ENCODE measurements around the gene SUPT3H. TPM values are rescaled to one million over a fixed set of nuclear protein-coding genes. Genes with fewer than 3 reads are reported as not detected.

The SUPT3H gene
- total and polyA plus RNA-seq, 2 of the 8 experiments (the other 6 are each of a cell fraction or from before 2014, with no cell fraction given) = 18.8 to 23.0 TPM

DNA sequence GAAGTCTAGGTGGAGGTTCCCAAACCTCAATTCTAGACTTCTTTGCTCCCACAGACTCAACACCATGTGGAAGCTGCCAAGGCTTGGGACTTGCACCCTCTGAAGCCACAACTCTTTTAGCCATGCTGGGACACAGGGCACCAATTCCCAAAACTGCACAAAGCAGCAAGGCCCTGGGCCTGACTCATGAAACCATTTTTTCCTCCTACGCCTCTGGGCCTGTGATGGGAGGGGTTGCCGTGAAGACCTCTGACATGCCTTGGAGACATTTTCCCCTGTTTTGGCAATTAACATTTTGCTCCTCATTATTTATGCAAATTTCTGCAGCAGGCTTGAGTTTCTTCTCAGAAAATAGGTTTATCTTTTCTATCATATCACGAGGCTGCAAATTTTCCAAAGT is 405.0 kb downstream of the SUPT3H start:
- no peak overlapping the region for H2BK5ac ChIP-seq (ENCODE audit: low read depth, low read length)
- CTCF ChIA-PET (ENCODE audit: partially characterized antibody) = no interaction called here
- DNase-seq (ENCODE audit: low read depth in 1 of 2, low spot score in 2 of 2) (no peak), FAIRE-seq (no peak)
- no peak overlapping the region for H3K18ac ChIP-seq (ENCODE audit: extremely low read depth, low read length)
- H4K91ac ChIP-seq (replicated peaks; ENCODE audit: insufficient read length, low read length) = no peak overlapping the region
- H3K27ac ChIP-seq (ENCODE audit: low read depth, low read length) = no peak overlapping the region
- no peak overlapping the region for H4K8ac ChIP-seq (ENCODE audit: extremely low read depth, insufficient read depth, low read length)
- H4K20me1 ChIP-seq (replicated peaks in 1 of 2; ENCODE audit: control insufficient read depth in 1 of 2, insufficient read depth in 2 of 2, low read length in 2 of 2) = no peaks in the 10 kb centered on the region
- H3K36me3 ChIP-seq (ENCODE audit: control insufficient read depth in 2 of 4, insufficient read depth in 4 of 4, low read length in 3 of 4) = peaks cover 0 to 13% (median 1%) of the 10 kb centered on the region in 4 experiments; a peak in 2 of 8 replicates
- H2BK15ac ChIP-seq (ENCODE audit: low read length) = no peak overlapping the region
- no peak overlapping the region for H3K56ac ChIP-seq (replicated peaks; ENCODE audit: insufficient read length, low read depth, low read length)
- H3K79me2 ChIP-seq (ENCODE audit: control insufficient read depth in 1 of 2, insufficient read depth in 2 of 2, low read length in 2 of 2) = no peaks in the 10 kb centered on the region
- H3K79me1 ChIP-seq (ENCODE audit: low read depth, low read length) = no peaks in the 10 kb centered on the region
- H4K5ac ChIP-seq (ENCODE audit: insufficient read length, low read depth, low read length) = no peak overlapping the region
- no peaks in the 10 kb centered on the region for H3K4me1 ChIP-seq (replicated peaks in 1 of 4; ENCODE audit: control insufficient read depth in 3 of 4, insufficient read depth in 4 of 4, low read length in 3 of 4)
- H3K4ac ChIP-seq (replicated peaks; ENCODE audit: insufficient read length, low read depth, low read length) = no peak overlapping the region
- TF ChIP-seq, protein P1, sequence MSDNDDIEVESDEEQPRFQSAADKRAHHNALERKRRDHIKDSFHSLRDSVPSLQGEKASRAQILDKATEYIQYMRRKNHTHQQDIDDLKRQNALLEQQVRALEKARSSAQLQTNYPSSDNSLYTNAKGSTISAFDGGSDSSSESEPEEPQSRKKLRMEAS (IDR thresholded peaks at IDR 0.05) = no peak
- no peak for TF ChIP-seq BRCA1 (IDR thresholded peaks at IDR 0.05; ENCODE audit: low read depth, low read length)
- TF ChIP-seq PHF8 (conservative IDR thresholded peaks at IDR 0.05; ENCODE audit: low read depth, low read length) = no peak
- no peak for TF ChIP-seq CHD2 (IDR thresholded peaks at IDR 0.05; ENCODE audit: low read length)
- TF ChIP-seq TCF12 (IDR thresholded peaks at IDR 0.05; ENCODE audit: low read depth, low read length) = no peak
- TF ChIP-seq KDM5A (IDR thresholded peaks at IDR 0.05; ENCODE audit: low read length) = no peak
- TF ChIP-seq RNF2 (IDR thresholded peaks at IDR 0.05; ENCODE audit: borderline replicate concordance, low read depth, low read length, missing control alignments, poor library complexity, severe bottlenecking) = no peak
- no peak for TF ChIP-seq SRF (IDR thresholded peaks at IDR 0.05; ENCODE audit: low read depth, low read length)
- no peak for TF ChIP-seq HDAC6 (IDR thresholded peaks at IDR 0.05; ENCODE audit: low read depth, low read length)
- TF ChIP-seq MAFK (IDR thresholded peaks at IDR 0.05; ENCODE audit: low read depth, low read length) = no peak
- POLR2A ChIA-PET (ENCODE audit: partially characterized antibody) = no interaction called here
- no peak overlapping the region for H3K4me2 ChIP-seq (ENCODE audit: insufficient read depth in 1 of 2, low read depth in 2 of 2, low read length in 2 of 2)
- WGBS, 2 experiments (ENCODE audit: extremely low coverage in 1 of 2, insufficient coverage in 1 of 2, insufficient read length in 1 of 2, insufficient replicate concordance in 2 of 2, low coverage in 1 of 2, low lambda C conversion rate in 2 of 2, missing lambda C conversion rate in 1 of 2) = 94% methylated on average over 3 of the region's 3 CpGs; no CpG with 5 or more reads in 1 of the 2 experiments
- H2BK12ac ChIP-seq (ENCODE audit: low read depth, low read length) = no peak overlapping the region
- H3K27me3 ChIP-seq (replicated peaks in 1 of 4; ENCODE audit: control insufficient read depth in 3 of 4, extremely low read depth in 1 of 4, insufficient read depth in 3 of 4, low read length in 3 of 4) = no peaks in the 10 kb centered on the region
- H3K14ac ChIP-seq (ENCODE audit: insufficient read length) = no peak overlapping the region
- no peak overlapping the region for H2AK5ac ChIP-seq (ENCODE audit: low read depth, low read length)
- no peak overlapping the region for H3K4me3 ChIP-seq (ENCODE audit: extremely low read depth in 1 of 4, insufficient read depth in 2 of 4, low read depth in 3 of 4, low read length in 4 of 4)
- H3K9me3 ChIP-seq (ENCODE audit: insufficient read depth in 2 of 2, low read depth in 1 of 2, low read length in 1 of 2) = peaks cover 13 to 21% of the 10 kb centered on the region in 2 experiments
- no peak overlapping the region for H2AFZ ChIP-seq (ENCODE audit: low read length)
- no peak overlapping the region for H2BK120ac ChIP-seq (replicated peaks; ENCODE audit: low read depth, low read length)
- H3K23ac ChIP-seq (ENCODE audit: insufficient read length) = no peak overlapping the region
- H3K23me2 ChIP-seq (ENCODE audit: low read depth, low read length) = no peaks in the 10 kb centered on the region
- no peak overlapping the region for H3K9ac ChIP-seq (replicated peaks in 1 of 4; ENCODE audit: extremely low read depth in 1 of 4, low read depth in 3 of 4, low read length in 3 of 4)
- H2BK20ac ChIP-seq (ENCODE audit: low read length) = no peak overlapping the region
